HCT116 (cell line): Measurements from ENCODE around the gene TAAR5.

Experiments
- EZH2 ChIP-seq: fragments of 200-600 bp; sonication (generic); IDR thresholded peaks from 2 replicates; pipeline ENCODE4 v1.6.1; 2017; ENCODE audit warnings: antibody characterized with exemption, mixed run types
- EZH2phosphoT487 ChIP-seq: fragments of 200-600 bp; IDR thresholded peaks from 2 replicates; pipeline ENCODE4 v1.6.1; 2018; ENCODE audit warnings: antibody characterized with exemption, borderline replicate concordance
- POLR2A ChIP-seq: IDR thresholded peaks from 2 replicates; pipeline ENCODE4 v1.7.0; 2011; ENCODE audit warnings: borderline replicate concordance; ENCODE audit not compliant: insufficient read depth, insufficient read length; ENCODE audit errors: extremely low read depth
- YY1 ChIP-seq: IDR thresholded peaks from 2 replicates; pipeline ENCODE4 v1.6.1; 2011; ENCODE audit warnings: low read length, low read depth, moderate library complexity, mild to moderate bottlenecking; ENCODE audit not compliant: insufficient replicate concordance; ENCODE audit errors: extremely low read depth
- TF ChIP-seq, protein P1 (sequence below), 3 experiments: fragments of 200-600 bp in 1 of 3; sonication (generic) in 1 of 3; IDR thresholded peaks in 2 of 3; conservative IDR thresholded peaks in 1 of 3; 2 replicates each; pipeline ENCODE4 v1.5.1; 2012 to 2017; ENCODE audit warnings: low read depth in 2 of 3, low read length in 2 of 3, antibody characterized with exemption in 1 of 3, borderline replicate concordance in 1 of 3, control low read depth in 1 of 3, mild to moderate bottlenecking in 1 of 3, mixed read lengths in 1 of 3, mixed run types in 1 of 3, moderate library complexity in 1 of 3; ENCODE audit not compliant: insufficient read depth in 1 of 3
- TF ChIP-seq, protein P2 (sequence below): IDR thresholded peaks from 2 replicates; pipeline ENCODE4 v1.6.1; 2012

DNA sequence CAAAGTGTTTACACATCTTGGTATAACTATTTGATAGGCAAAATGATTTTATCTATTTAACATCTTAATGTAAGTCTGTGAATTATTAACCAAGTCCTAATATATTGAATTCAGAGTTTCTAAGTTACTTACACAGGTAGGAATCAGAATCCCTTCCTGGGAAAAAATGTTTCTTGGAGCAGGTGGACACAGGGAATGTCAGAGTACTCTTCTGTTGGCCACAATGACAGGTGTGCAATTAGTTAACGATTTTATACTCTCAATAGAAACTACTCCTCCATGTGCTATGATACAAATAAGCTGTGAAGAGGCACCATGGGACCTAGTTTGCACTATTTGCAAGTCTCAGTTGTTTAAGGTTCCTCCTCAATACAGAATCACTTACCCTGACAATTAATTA, 821 bp upstream of the TAAR5 start:
- TF ChIP-seq EZH2phosphoT487 (no peak), YY1 (no peak), EZH2 (no peak), POLR2A (no peak)
- TF ChIP-seq, protein P1, sequence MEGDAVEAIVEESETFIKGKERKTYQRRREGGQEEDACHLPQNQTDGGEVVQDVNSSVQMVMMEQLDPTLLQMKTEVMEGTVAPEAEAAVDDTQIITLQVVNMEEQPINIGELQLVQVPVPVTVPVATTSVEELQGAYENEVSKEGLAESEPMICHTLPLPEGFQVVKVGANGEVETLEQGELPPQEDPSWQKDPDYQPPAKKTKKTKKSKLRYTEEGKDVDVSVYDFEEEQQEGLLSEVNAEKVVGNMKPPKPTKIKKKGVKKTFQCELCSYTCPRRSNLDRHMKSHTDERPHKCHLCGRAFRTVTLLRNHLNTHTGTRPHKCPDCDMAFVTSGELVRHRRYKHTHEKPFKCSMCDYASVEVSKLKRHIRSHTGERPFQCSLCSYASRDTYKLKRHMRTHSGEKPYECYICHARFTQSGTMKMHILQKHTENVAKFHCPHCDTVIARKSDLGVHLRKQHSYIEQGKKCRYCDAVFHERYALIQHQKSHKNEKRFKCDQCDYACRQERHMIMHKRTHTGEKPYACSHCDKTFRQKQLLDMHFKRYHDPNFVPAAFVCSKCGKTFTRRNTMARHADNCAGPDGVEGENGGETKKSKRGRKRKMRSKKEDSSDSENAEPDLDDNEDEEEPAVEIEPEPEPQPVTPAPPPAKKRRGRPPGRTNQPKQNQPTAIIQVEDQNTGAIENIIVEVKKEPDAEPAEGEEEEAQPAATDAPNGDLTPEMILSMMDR (IDR thresholded peaks at IDR 0.05 in 2 of 3, conservative IDR thresholded peaks at IDR 0.05 in 1 of 3; ENCODE audit: borderline replicate concordance in 1 of 3, insufficient read depth in 1 of 3, low read depth in 2 of 3, low read length in 2 of 3) = no peak
- TF ChIP-seq, protein P2, sequence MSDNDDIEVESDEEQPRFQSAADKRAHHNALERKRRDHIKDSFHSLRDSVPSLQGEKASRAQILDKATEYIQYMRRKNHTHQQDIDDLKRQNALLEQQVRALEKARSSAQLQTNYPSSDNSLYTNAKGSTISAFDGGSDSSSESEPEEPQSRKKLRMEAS = no peak
